ENCODE data around the gene GRIK3.

The GRIK3 gene

GRCh38 chr1:36968730-36969129 lies 65.6 kb downstream of the GRIK3 start:
- no peak for DNase-seq (ENCODE audit: low read depth in 1 of 2, low spot score in 1 of 2)
- Histone ChIP-seq H3K27ac (replicated peaks) (no peak overlapping the region), H3K4me3 (replicated peaks; ENCODE audit: insufficient read depth, low read length) (no peak overlapping the region), H3K27me3 (ENCODE audit: insufficient read depth, poor library complexity, severe bottlenecking) (no peaks in the 10 kb centered on the region)
- TF ChIP-seq GABPA (IDR thresholded peaks at IDR 0.05; ENCODE audit: low read depth) (no peak), POLR2AphosphoS5 (IDR thresholded peaks at IDR 0.05; ENCODE audit: low read depth) (no peak), REST (IDR thresholded peaks at IDR 0.05; ENCODE audit: insufficient replicate concordance, low read depth) (no peak), SPI1 (IDR thresholded peaks at IDR 0.05; ENCODE audit: borderline replicate concordance, low read depth) (no peak), CTCF (IDR thresholded peaks at IDR 0.05; ENCODE audit: insufficient read depth, low read length) (no peak)

GRCh38 chr1:36966242-36966641 lies 68.1 kb downstream of the GRIK3 start:
- no peak for DNase-seq (ENCODE audit: low read depth in 1 of 2, low spot score in 1 of 2)

More at GRCh38 chr1:36966242-36966641, 68.1 kb downstream of the GRIK3 start:
- Histone ChIP-seq H3K27ac (replicated peaks) (no peak overlapping the region), H3K4me3 (replicated peaks; ENCODE audit: insufficient read depth, low read length) (no peak overlapping the region), H3K27me3 (ENCODE audit: insufficient read depth, poor library complexity, severe bottlenecking) (no peaks in the 10 kb centered on the region)
- TF ChIP-seq REST (IDR thresholded peaks at IDR 0.05; ENCODE audit: insufficient replicate concordance, low read depth) (peak; percentile 98), SPI1 (IDR thresholded peaks at IDR 0.05; ENCODE audit: borderline replicate concordance, low read depth) (no peak), POLR2AphosphoS5 (IDR thresholded peaks at IDR 0.05; ENCODE audit: low read depth) (no peak), GABPA (IDR thresholded peaks at IDR 0.05; ENCODE audit: low read depth) (no peak), CTCF (IDR thresholded peaks at IDR 0.05; ENCODE audit: insufficient read depth, low read length) (no peak)
